Esophagus (tissue), 2 donors: ENCODE data around the gene GYS2. TPM values are rescaled to one million over a fixed set of nuclear protein-coding genes. Genes with fewer than 3 reads are reported as not detected.
A peak's percentile ranks its signal among the peaks of the same experiment; 100 is the strongest.

Source experiments
- H3K27ac ChIP-seq, 2 donors: one replicate each; pipeline ENCODE4 v1.5.1; 2013; ENCODE audit warnings: low read depth in 2 of 2, mild to moderate bottlenecking in 2 of 2, inconsistent platforms in 1 of 2, low read length in 1 of 2, moderate library complexity in 1 of 2
- H3K27me3 ChIP-seq, 2 donors: one replicate each; pipeline ENCODE4 v1.6.1; 2013; ENCODE audit warnings: low read length in 2 of 2, control low read depth in 1 of 2, mild to moderate bottlenecking in 1 of 2; ENCODE audit not compliant: insufficient read depth in 2 of 2, control insufficient read depth in 1 of 2
- H3K36me3 ChIP-seq, 2 donors: one replicate each; pipeline ENCODE4 v1.6.1; 2013; ENCODE audit warnings: low read length in 1 of 2; ENCODE audit not compliant: control insufficient read depth in 2 of 2, insufficient read depth in 2 of 2
- H3K4me1 ChIP-seq, 2 donors: one replicate each; pipeline ENCODE4 v1.6.1; 2013; ENCODE audit warnings: low read length in 1 of 2; ENCODE audit not compliant: control insufficient read depth in 2 of 2, insufficient read depth in 2 of 2
- H3K4me3 ChIP-seq, 2 donors: one replicate each; pipeline ENCODE4 v1.5.1; 2013; ENCODE audit warnings: low read length in 2 of 2, mild to moderate bottlenecking in 2 of 2, low read depth in 1 of 2, moderate library complexity in 1 of 2
- H3K9me3 ChIP-seq, 2 donors: one replicate each; pipeline ENCODE4 v1.6.1; 2013; ENCODE audit warnings: mild to moderate bottlenecking in 2 of 2, low read depth in 1 of 2, low read length in 1 of 2, moderate library complexity in 1 of 2; ENCODE audit not compliant: control insufficient read depth in 2 of 2, insufficient read depth in 1 of 2
- WGBS, 2 donors: extraction: QIAGEN DNeasy Blood & Tissue Kit; methylation state at CpG; one replicate each; pipeline ENCODE4 v1.1.7; 2013; 5-methylcytosine and 5-hydroxymethylcytosine counted together
- polyA plus RNA-seq, 2 donors: library from polyadenylated mRNA; stranded (reverse); fragments of 200-250 nt; gene quantifications; one replicate each; pipeline ENCODE4 v1.2.3, GENCODE V29; 2013
- donor health status: healthy with polysubstance abuse.
- donor health status: Bipolar disorder and iron deficiency.

The GYS2 gene
- polyA plus RNA-seq, 2 donors: 4.7 to 12.2 TPM

DNA sequence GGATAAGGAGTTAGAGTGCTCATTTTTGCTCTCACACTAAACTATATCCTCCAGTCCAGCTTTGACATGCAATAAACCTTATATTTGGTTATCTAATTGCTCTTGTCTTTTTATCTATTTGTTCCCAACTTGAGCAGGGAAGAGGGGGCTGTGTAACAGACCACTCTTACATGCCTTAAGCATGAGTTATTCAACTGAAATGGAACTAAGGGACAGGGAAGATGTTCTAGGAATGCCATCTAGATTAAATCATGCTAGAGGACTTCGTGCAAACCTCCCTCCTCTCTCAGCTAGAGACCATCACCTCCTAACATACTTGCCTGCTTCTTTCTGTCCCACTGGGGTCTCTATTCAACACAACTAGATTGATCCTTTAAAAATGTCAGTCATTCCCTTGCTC is 57.9 kb downstream of the GYS2 start:
- H3K4me1 ChIP-seq: no peaks in the 10 kb centered on the region
- 0 to 5% methylated on average over 1 of the region's 1 CpG for WGBS, 2 donors
- no peak overlapping the region for H3K4me3 ChIP-seq
- no peak overlapping the region for H3K27ac ChIP-seq
- no peaks in the 10 kb centered on the region for H3K9me3 ChIP-seq
- H3K27me3 ChIP-seq: no peaks in the 10 kb centered on the region
- H3K36me3 ChIP-seq: no peaks in the 10 kb centered on the region

DNA sequence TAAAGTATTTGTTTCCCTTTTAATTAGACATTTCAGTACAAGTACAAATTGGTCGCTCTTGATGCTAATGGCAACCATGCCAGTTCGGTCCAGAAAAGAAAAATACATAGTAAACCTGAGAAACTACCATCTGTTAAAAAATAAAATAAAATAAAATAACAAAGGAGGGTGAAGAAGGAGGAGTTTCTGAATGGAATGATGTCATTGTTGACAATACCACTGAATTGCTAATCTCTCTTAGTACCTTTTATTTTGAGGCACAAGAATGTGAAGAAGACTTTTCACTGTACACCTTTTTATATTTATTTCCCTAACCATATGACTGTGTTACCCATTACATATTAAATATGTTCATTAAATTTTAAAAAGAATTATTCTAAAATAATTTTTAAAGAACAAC is 59.1 kb downstream of the GYS2 start:
- Histone ChIP-seq H3K4me3 (no peak overlapping the region), H3K27ac (no peak overlapping the region), H3K27me3 (no peaks in the 10 kb centered on the region), H3K9me3 (no peaks in the 10 kb centered on the region), H3K36me3 (no peaks in the 10 kb centered on the region), H3K4me1 (no peaks in the 10 kb centered on the region)
- WGBS, 2 donors: 79% methylated on average over 2 of the region's 2 CpGs

GRCh38 chr12:21543151-21543550 is 61.5 kb downstream of the GYS2 start:
- Histone ChIP-seq H3K4me1 (no peaks in the 10 kb centered on the region), H3K27ac (no peak overlapping the region), H3K36me3 (no peaks in the 10 kb centered on the region), H3K27me3 (no peaks in the 10 kb centered on the region), H3K4me3 (no peak overlapping the region), H3K9me3 (no peaks in the 10 kb centered on the region)

DNA sequence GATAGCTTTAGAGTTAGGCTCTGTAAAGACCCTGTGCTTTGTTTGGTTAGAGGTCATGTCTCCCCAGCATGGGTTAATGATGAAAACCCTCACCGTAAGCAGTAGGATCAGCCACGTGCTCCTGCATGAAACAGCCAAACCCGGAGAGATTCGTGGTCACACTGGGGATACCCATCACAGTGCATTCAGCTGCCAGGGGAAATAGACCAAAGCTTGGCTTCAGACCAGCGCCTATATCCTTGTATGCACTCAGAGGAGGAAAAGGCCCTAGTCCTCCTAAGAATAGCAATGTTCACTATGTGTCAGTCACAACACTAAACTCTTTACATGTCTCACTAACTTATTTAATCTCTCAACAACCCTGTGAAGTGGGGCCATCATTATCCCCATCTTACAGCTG is 62.2 kb downstream of the GYS2 start:
- Histone ChIP-seq H3K4me1 (no peaks in the 10 kb centered on the region), H3K27me3 (no peaks in the 10 kb centered on the region), H3K27ac (no peak overlapping the region), H3K36me3 (no peaks in the 10 kb centered on the region), H3K4me3 (no peak overlapping the region), H3K9me3 (no peaks in the 10 kb centered on the region)
- 59 to 63% methylated on average over 5 of the region's 5 CpGs for WGBS, 2 donors

DNA sequence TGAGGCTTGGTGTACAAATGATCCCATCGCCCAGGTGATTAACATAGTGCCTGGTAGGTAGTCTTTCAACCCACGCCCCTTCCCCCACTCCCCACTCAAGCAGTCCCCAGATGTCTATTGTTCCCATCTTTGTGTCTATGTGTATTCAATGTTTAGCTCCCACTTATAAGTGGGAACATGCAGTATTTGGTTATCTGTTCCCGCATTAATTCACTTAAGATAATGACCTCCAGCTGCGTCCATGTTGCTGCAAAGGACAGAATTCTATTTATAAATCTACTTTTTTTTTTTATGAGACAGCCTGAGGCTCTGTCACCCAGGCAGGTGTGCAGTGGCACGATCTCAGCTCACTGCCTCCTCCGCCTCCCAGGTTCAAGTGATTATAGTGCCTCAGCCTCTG is 62.9 kb downstream of the GYS2 start:
- Histone ChIP-seq H3K36me3 (no peaks in the 10 kb centered on the region), H3K4me1 (no peaks in the 10 kb centered on the region), H3K9me3 (no peaks in the 10 kb centered on the region), H3K27ac (no peak overlapping the region), H3K27me3 (no peaks in the 10 kb centered on the region), H3K4me3 (no peak overlapping the region)
- 86 to 87% methylated on average over 6 of the region's 6 CpGs for WGBS, 2 donors

DNA sequence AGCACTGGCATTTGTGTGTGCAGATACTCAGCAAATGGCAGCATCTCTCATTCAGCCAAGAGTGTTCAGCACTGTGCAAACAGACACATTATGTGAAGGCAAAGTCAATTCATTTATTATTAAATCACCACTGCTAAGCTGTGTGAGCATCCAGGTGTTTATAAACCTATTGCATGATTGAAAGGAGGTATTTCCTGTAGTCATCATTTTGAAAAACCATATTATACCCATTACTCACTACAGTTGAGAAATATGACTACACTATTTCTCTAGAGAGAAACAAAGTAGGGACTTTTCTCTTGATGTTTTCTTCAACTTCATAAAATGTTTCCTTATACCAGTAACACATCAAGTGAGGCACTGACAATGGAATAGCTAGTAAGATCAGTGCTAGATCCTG is 64.8 kb downstream of the GYS2 start:
- Histone ChIP-seq H3K9me3 (no peaks in the 10 kb centered on the region), H3K36me3 (no peaks in the 10 kb centered on the region), H3K4me3 (no peak overlapping the region), H3K27ac (no peak overlapping the region), H3K27me3 (no peaks in the 10 kb centered on the region), H3K4me1 (no peaks in the 10 kb centered on the region)

GRCh38 chr12:21538061-21538653 is 66.5 kb downstream of the GYS2 start:
- Histone ChIP-seq H3K9me3 (no peaks in the 10 kb centered on the region), H3K27ac (no peak overlapping the region), H3K27me3 (no peaks in the 10 kb centered on the region), H3K4me1 (no peaks in the 10 kb centered on the region), H3K4me3 (no peak overlapping the region), H3K36me3 (no peaks in the 10 kb centered on the region)
- 83 to 86% methylated on average over 5 of the region's 5 CpGs for WGBS, 2 donors

- H3K27me3 ChIP-seq: peaks cover 2% of the 10 kb centered on the region in 2 donors
- no peaks in the 10 kb centered on the region for H3K9me3 ChIP-seq
- H3K36me3 ChIP-seq: no peaks in the 10 kb centered on the region
- 74 to 90% methylated on average over 2 of the region's 2 CpGs for WGBS, 2 donors
- H3K4me1 ChIP-seq: peaks cover 0 to 2% of the 10 kb centered on the region in 2 donors
- H3K27ac ChIP-seq: no peak overlapping the region
- H3K4me3 ChIP-seq: no peak overlapping the region
Measured at GRCh38 chr12:21529456-21529855, 75.2 kb downstream of the GYS2 start.

- H3K27me3 ChIP-seq: peaks cover 2% of the 10 kb centered on the region in 2 donors
- H3K4me3 ChIP-seq: no peak overlapping the region
- no peaks in the 10 kb centered on the region for H3K9me3 ChIP-seq
- peaks cover 0 to 2% of the 10 kb centered on the region in 2 donors for H3K4me1 ChIP-seq
- no peak overlapping the region for H3K27ac ChIP-seq
- 67 to 77% methylated on average over 5 of the region's 5 CpGs for WGBS, 2 donors
- H3K36me3 ChIP-seq: no peaks in the 10 kb centered on the region
Measured at GRCh38 chr12:21528953-21529352, 75.7 kb downstream of the GYS2 start.

- H3K27me3 ChIP-seq: peaks cover 2% of the 10 kb centered on the region in 2 donors
- 1% methylated on average over 56 to 57 of the region's 57 CpGs for whole genome bisulfite sequencing, 2 donors
- no peaks in the 10 kb centered on the region for H3K9me3 ChIP-seq
- peak overlapping the region; percentile 42 to 49 for H3K4me3 ChIP-seq
- H3K4me1 ChIP-seq: peaks cover 0 to 2% of the 10 kb centered on the region in 2 donors
- H3K27ac ChIP-seq: no peak overlapping the region
- H3K36me3 ChIP-seq: no peaks in the 10 kb centered on the region
Measured at GRCh38 chr12:21527451-21528180, 77.0 kb downstream of the GYS2 start.
